Measurements from ENCODE around the gene LRRC27. TPM values are rescaled to one million over a fixed set of nuclear protein-coding genes. Genes with fewer than 3 reads are reported as not detected.

LRRC27 gene
- total RNA-seq, 1 donor from 2014 or later, result 13.8 TPM

- peaks cover 25% of the 10 kb centered on the region for H3K36me3 Mint-ChIP-seq (ENCODE audit: unreplicated experiment)
- DNase-seq, result no peak
- no peak overlapping the region for H3K27ac Mint-ChIP-seq (ENCODE audit: unreplicated experiment)
- TF ChIP-seq CTCF (IDR thresholded peaks at IDR 0.05; ENCODE audit: partially characterized antibody, unreplicated experiment), result no peak
- no peak overlapping the region for H3K4me3 Mint-ChIP-seq (ENCODE audit: unreplicated experiment)
- H3K4me1 Mint-ChIP-seq (ENCODE audit: low read depth, unreplicated experiment), result no peaks in the 10 kb centered on the region
- peaks cover 3% of the 10 kb centered on the region for H3K9me3 Mint-ChIP-seq (ENCODE audit: unreplicated experiment)
- peaks cover 3% of the 10 kb centered on the region for H3K27me3 Mint-ChIP-seq (ENCODE audit: unreplicated experiment)
Measured at GRCh38 chr10:132365102-132365501, 33.1 kb downstream of the LRRC27 start.

GRCh38 chr10:132366006-132366405 lies 34.0 kb downstream of the LRRC27 start:
- peaks cover 3% of the 10 kb centered on the region for H3K9me3 Mint-ChIP-seq (ENCODE audit: unreplicated experiment)
- H3K4me3 Mint-ChIP-seq (ENCODE audit: unreplicated experiment), result no peak overlapping the region

DNA sequence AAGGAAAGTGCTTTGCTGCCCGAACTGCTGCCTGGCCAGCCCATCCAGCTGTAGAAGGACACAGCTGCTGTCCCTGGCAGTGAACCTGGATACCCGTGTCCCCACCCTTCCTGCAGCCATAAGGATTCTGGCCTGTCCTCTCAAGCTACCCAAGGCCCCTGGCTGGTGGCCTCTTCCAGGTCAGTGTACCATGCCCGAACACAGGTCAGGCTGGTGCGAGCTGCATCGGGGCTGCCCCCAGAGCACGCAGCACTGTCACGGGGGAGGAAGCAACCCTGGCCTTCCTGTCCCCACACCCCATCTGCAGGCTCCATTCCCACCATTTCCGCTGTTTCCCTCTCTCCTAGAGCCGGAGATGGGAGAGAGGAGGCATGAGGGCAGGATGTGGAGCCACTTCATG lies 34.5 kb downstream of the LRRC27 start:
- H3K4me3 Mint-ChIP-seq (ENCODE audit: unreplicated experiment), result no peak overlapping the region
- H3K27me3 Mint-ChIP-seq (ENCODE audit: unreplicated experiment), result peaks cover 2% of the 10 kb centered on the region

More at GRCh38 chr10:132366006-132366405, 34.0 kb downstream of the LRRC27 start:
- Mint-ChIP-seq H3K4me1 (ENCODE audit: low read depth, unreplicated experiment) (no peaks in the 10 kb centered on the region), H3K27ac (ENCODE audit: unreplicated experiment) (no peak overlapping the region), H3K36me3 (ENCODE audit: unreplicated experiment) (peaks cover 25% of the 10 kb centered on the region), H3K27me3 (ENCODE audit: unreplicated experiment) (peaks cover 4% of the 10 kb centered on the region)
- peak; percentile 3 for DNase-seq
- no peak for TF ChIP-seq CTCF (IDR thresholded peaks at IDR 0.05; ENCODE audit: partially characterized antibody, unreplicated experiment)

DNA sequence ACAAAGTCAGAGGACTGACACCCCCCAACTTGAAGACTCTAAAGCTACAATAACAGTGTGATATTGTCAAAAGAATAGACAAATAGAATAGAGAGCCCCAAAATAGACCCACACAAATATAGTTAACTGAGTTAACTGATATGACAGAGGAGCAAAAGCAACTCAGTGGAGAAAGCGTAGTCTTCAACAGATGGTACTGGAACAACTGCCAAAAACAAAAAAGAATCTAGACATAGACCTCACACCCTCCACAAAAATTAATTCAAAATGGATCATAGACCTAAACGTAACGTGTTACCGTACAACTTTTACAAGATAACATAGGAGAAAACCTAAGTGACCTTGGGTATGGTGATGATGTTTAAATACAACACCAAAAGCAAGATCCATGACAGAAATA lies 36.4 kb downstream of the LRRC27 start:
- TF ChIP-seq CTCF (IDR thresholded peaks at IDR 0.05; ENCODE audit: partially characterized antibody, unreplicated experiment), result no peak
- peaks cover 6% of the 10 kb centered on the region for H3K4me1 Mint-ChIP-seq (ENCODE audit: low read depth, unreplicated experiment)
- peaks cover 30% of the 10 kb centered on the region for H3K36me3 Mint-ChIP-seq (ENCODE audit: unreplicated experiment)
- H3K9me3 Mint-ChIP-seq (ENCODE audit: unreplicated experiment), result peaks cover 5% of the 10 kb centered on the region
- H3K27me3 Mint-ChIP-seq (ENCODE audit: unreplicated experiment), result peaks cover 4% of the 10 kb centered on the region
- H3K27ac Mint-ChIP-seq (ENCODE audit: unreplicated experiment), result no peak overlapping the region
- H3K4me3 Mint-ChIP-seq (ENCODE audit: unreplicated experiment), result no peak overlapping the region
- no peak for DNase-seq

More for the DNA sequence above, 34.5 kb downstream of the LRRC27 start:
- TF ChIP-seq CTCF (IDR thresholded peaks at IDR 0.05; ENCODE audit: partially characterized antibody, unreplicated experiment), result no peak
- H3K27ac Mint-ChIP-seq (ENCODE audit: unreplicated experiment), result no peak overlapping the region
- no peaks in the 10 kb centered on the region for H3K4me1 Mint-ChIP-seq (ENCODE audit: low read depth, unreplicated experiment)
- H3K36me3 Mint-ChIP-seq (ENCODE audit: unreplicated experiment), result peaks cover 25% of the 10 kb centered on the region
- H3K9me3 Mint-ChIP-seq (ENCODE audit: unreplicated experiment), result peaks cover 3% of the 10 kb centered on the region
- peak; percentile 2 for DNase-seq

DNA sequence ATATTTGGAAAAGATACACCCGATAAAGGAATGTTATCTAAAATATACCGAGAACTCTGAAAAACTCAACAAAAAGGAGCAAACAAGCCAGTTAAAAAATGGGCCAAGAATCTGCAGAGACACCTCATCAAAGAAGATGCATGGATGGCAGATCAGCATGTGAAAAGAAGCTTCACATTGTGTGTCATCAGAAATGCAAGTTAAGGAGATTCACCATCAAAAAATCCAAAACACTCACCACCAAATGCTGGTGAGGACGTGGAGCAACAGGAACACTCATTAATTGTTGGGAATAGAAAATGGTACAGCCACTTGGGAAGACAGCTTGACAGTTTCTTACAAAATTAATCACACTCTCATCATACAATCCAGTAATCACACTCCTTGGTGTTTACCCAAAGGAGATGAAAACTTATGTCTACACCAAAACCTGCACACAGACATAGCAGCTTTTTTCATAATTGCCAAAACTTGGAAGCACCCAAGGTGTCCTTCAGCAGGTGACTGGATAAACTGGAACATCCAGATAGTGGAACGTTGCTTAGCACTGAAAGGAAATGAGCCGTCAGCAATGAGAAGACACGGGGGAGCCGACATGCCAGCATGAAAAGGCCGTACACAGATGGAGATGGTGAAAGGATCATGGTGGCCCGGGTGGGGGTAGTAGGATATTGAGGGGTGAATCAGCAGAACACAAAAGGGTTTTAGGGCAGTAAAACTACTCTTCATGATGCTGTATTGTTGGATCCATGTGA lies 37.1 kb downstream of the LRRC27 start:
- Mint-ChIP-seq H3K27me3 (ENCODE audit: unreplicated experiment) (peaks cover 7% of the 10 kb centered on the region), H3K36me3 (ENCODE audit: unreplicated experiment) (peaks cover 30% of the 10 kb centered on the region), H3K27ac (ENCODE audit: unreplicated experiment) (no peak overlapping the region), H3K9me3 (ENCODE audit: unreplicated experiment) (peaks cover 11% of the 10 kb centered on the region), H3K4me3 (ENCODE audit: unreplicated experiment) (no peak overlapping the region), H3K4me1 (ENCODE audit: low read depth, unreplicated experiment) (peaks cover 13% of the 10 kb centered on the region)
- no peak for DNase-seq
- no peak for TF ChIP-seq CTCF (IDR thresholded peaks at IDR 0.05; ENCODE audit: partially characterized antibody, unreplicated experiment)
